Calu3 (cell line): ENCODE results near the gene FOXO4. TPM values are rescaled to one million over a fixed set of nuclear protein-coding genes. Genes with fewer than 3 reads are reported as not detected.

Experiments
- BruUV-seq: library from RNA; stranded (reverse); fragments of 400-500 nt; replicated peaks from 2 replicates; lab custom pipeline; 2021; lab: Mats Ljungman, UMichigan
- CTCF ChIA-PET: fragments of 300-600 bp; sonication (Branson Sonifier 250); formaldehyde crosslinking; loops from one replicate; lab custom pipeline; 2022; ENCODE audit warnings: antibody characterized with exemption; lab: Charles Lee
- DNase-seq: peaks from one replicate; pipeline ENCODE4 v3.0.0; 2022
- H3K27ac Mint-ChIP-seq: one replicate; pipeline ENCODE4 v1.8.0; 2022; ENCODE audit warnings: mixed read lengths; ENCODE audit not compliant: unreplicated experiment
- H3K27me3 Mint-ChIP-seq: one replicate; pipeline ENCODE4 v1.8.0; 2022; ENCODE audit warnings: mixed read lengths; ENCODE audit not compliant: unreplicated experiment
- H3K36me3 Mint-ChIP-seq: one replicate; pipeline ENCODE4 v1.8.0; 2022; ENCODE audit warnings: mild to moderate bottlenecking, moderate library complexity, mixed read lengths; ENCODE audit not compliant: insufficient read depth, unreplicated experiment
- H3K4me1 Mint-ChIP-seq: one replicate; pipeline ENCODE4 v1.8.0; 2022; ENCODE audit warnings: mild to moderate bottlenecking, low read depth, mixed read lengths; ENCODE audit not compliant: unreplicated experiment
- H3K4me3 Mint-ChIP-seq: one replicate; pipeline ENCODE4 v1.8.0; 2022; ENCODE audit warnings: mild to moderate bottlenecking, low read depth, moderate library complexity, mixed read lengths; ENCODE audit not compliant: unreplicated experiment
- H3K9me3 Mint-ChIP-seq: one replicate; pipeline ENCODE4 v1.8.0; 2022; ENCODE audit warnings: low read depth, mixed read lengths; ENCODE audit not compliant: unreplicated experiment
- CTCF ChIP-seq: fragments of 200-600 bp; IDR thresholded peaks from one replicate; pipeline ENCODE4 v1.8.0; 2022; ENCODE audit warnings: antibody characterized with exemption; ENCODE audit not compliant: unreplicated experiment
- intact Hi-C: fragments of 100-400 bp; cut with micrococcal nuclease; formaldehyde crosslinking; loops from one replicate; pipeline ENCODE4 v1.10.0; 2022; ENCODE audit not compliant: unreplicated experiment
- total RNA-seq: library from RNA; stranded (reverse); gene quantifications from 2 replicates; pipeline ENCODE4 v1.2.3, GENCODE V29; 2022

FOXO4 gene
- total RNA-seq, 1 experiment from 2014 or later = 9.8 TPM

GRCh38 chrX:71107762-71108360, 12.2 kb downstream of the FOXO4 start:
- no peaks in the 10 kb centered on the region for H3K36me3 Mint-ChIP-seq
- no peak for TF ChIP-seq CTCF
- no peak overlapping the region for H3K27ac Mint-ChIP-seq
- DNase-seq = no peak
- no TSS peak for BruUV-seq
- no peaks in the 10 kb centered on the region for H3K27me3 Mint-ChIP-seq
- H3K4me1 Mint-ChIP-seq = peaks cover 23% of the 10 kb centered on the region
- CTCF ChIA-PET = no interaction called here
- intact Hi-C loops = no loop called here
- H3K4me3 Mint-ChIP-seq = no peak overlapping the region
- H3K9me3 Mint-ChIP-seq = no peaks in the 10 kb centered on the region

GRCh38 chrX:71109051-71109450, 13.4 kb downstream of the FOXO4 start:
- no peak overlapping the region for H3K27ac Mint-ChIP-seq
- no peak for DNase-seq
- H3K9me3 Mint-ChIP-seq = no peaks in the 10 kb centered on the region
- H3K4me1 Mint-ChIP-seq = peaks cover 18% of the 10 kb centered on the region
- CTCF ChIA-PET = no interaction called here
- H3K36me3 Mint-ChIP-seq = no peaks in the 10 kb centered on the region
- intact Hi-C loops = no loop called here
- H3K4me3 Mint-ChIP-seq = no peak overlapping the region
- BruUV-seq = no TSS peak
- H3K27me3 Mint-ChIP-seq = no peaks in the 10 kb centered on the region
- TF ChIP-seq CTCF = no peak

- no peak for DNase-seq
- Mint-ChIP-seq H3K27ac (no peak within 1 kb of the TSS), H3K36me3 (no peaks in the 10 kb centered on the region), H3K4me1 (peaks cover 11% of the 10 kb centered on the region), H3K27me3 (no peaks in the 10 kb centered on the region), H3K9me3 (no peaks in the 10 kb centered on the region), H3K4me3 (no peak within 1 kb of the TSS)
- BruUV-seq = no TSS peak
- intact Hi-C loops = no loop called here
- TF ChIP-seq CTCF = no peak
- CTCF ChIA-PET = no interaction called here
Observed at GRCh38 chrX:71111141-71111843, 15.6 kb downstream of the FOXO4 start, which contains the start of gene IL2RG. TSS of gene IL2RG (minus strand) at chrX:71111577. CDS start at chrX:71111539, 38 bp downstream.

- H3K27ac Mint-ChIP-seq = no peak overlapping the region
- no peaks in the 10 kb centered on the region for H3K36me3 Mint-ChIP-seq
- intact Hi-C loops = no loop called here
- H3K9me3 Mint-ChIP-seq = no peaks in the 10 kb centered on the region
- CTCF ChIA-PET = no interaction called here
- no peak for DNase-seq
- no peak overlapping the region for H3K4me3 Mint-ChIP-seq
- H3K4me1 Mint-ChIP-seq = peaks cover 11% of the 10 kb centered on the region
- no peaks in the 10 kb centered on the region for H3K27me3 Mint-ChIP-seq
- BruUV-seq = no TSS peak
- no peak for TF ChIP-seq CTCF
Observed at GRCh38 chrX:71111921-71112431, 16.3 kb downstream of the FOXO4 start.
